T follicular helper cell (primary cell): ENCODE measurements around the gene SLC9C2.
"Not testable (repeated sequence)": the region's sequence is repeated elsewhere in the genome, so short reads cannot be mapped to it uniquely, and the experiment has no call there.

Experiments used
- DNase-seq: peaks from one replicate; pipeline ENCODE4 v3.0.0-alpha.2; 2020; ENCODE audit warnings: low read depth

Gene SLC9C2

DNA sequence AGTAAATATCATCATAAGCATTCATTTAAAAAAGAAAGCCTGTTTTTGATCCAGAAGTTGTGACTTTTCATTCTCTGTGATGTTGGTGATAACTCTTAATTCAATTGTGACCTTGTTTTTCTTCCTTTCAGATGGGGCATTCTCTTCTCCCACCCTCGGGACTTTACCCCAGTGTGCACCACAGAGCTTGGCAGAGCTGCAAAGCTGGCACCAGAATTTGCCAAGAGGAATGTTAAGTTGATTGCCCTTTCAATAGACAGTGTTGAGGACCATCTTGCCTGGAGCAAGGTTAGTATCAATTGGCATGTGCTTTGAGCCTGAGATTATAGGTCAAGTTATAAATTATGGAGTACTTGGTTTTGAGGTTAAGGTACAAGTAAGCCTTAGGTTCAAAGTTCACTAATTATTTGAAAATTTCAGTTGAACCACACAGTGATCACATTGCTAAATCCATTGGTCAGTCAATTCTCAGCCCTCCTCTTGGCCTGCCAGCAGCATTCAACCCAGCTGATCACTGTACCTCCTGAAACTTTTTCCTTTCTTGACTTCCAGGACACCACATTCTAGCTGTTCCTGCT lies 121.6 kb downstream of the SLC9C2 start:
- no peak for DNase-seq

DNA sequence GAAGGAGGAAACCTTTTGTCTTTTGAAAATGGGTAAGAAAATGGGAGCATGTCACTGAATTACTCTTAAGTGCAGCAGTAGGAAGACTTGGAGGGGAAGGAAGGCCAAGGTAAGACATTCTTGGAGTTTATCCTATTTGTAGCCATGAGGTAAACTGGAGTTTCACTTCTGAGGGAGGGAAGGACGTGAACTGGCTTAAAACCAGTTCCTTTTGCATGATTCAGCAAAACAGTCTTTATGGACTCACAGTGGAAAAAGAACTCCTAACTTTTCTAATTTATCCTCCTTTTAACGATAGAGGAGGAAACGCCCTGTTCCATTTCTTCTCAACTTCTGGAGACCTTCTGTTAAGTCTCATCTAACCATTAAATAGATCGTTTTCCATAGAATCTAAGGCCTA lies 123.2 kb downstream of the SLC9C2 start:
- DNase-seq: no peak

DNA sequence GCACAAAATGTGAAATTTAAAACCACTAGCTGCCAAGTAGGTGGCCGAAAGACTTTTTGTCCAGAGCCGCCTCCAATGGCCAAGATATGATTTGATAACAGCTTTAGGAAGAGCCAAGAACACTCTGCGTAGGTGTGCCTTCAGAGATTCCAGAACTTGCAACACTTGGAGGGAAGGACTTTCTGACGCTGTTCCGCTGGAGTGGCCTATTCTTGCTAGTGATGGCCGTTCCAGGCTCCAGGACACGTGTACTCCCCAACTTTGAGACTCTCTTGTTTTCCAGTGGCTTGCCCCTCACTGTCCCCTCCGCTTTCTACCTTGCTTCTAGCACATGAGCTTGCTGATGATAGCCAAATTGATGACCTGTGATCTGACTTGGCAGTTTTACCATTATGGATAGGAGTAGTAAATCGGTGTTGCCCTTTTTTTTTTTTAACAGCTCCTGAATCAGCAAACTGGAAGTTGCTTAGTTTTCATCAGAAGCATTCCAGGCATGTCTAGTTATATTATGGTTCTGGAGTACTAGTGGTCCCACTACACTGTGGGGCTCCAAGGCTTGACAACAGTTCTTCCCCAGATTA lies 124.7 kb downstream of the SLC9C2 start:
- DNase-seq: no peak

DNA sequence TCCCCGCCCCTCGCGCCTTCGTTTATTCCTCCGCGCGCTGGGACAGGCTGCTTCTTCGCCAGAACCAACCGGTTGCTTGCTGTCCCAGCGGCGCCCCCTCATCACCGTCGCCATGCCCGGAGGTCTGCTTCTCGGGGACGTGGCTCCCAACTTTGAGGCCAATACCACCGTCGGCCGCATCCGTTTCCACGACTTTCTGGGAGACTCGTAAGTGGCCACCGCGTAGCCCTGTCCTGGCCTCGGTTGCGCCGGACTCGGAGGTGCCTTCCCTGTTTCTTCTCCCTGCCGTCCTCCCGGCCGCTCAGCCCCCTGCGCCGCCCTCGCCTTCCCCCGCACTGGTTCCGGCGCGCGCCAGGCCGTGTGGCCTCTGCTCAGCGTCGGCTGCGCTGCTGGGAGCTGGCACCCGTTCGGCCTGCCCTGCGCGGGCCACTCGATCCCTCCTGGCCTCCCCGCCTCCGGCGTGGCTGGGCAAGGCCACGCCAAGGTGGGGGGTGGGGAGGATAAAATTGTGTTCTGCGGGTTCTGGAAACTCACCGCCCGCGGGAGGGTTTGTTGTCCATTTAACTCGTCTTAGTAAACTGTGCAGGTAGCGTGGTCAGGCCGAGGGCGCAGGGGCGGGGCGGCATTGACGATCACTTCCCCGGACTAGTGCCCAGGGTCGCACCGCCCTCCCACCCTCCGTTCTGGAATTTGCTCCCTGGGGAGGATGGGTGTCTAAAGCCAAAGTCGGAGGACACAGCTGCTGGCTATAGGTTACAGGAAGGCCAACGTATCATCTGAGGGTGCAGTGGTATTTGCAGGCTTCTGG lies 125.4 kb downstream of the SLC9C2 start, which contains the start of gene PRDX6:
TSS of gene PRDX6 (plus strand) at position 50 of the 808 bp plus-strand sequence. CDS start at position 113, 63 bp downstream.
- DNase-seq: peak; percentile 80

DNA sequence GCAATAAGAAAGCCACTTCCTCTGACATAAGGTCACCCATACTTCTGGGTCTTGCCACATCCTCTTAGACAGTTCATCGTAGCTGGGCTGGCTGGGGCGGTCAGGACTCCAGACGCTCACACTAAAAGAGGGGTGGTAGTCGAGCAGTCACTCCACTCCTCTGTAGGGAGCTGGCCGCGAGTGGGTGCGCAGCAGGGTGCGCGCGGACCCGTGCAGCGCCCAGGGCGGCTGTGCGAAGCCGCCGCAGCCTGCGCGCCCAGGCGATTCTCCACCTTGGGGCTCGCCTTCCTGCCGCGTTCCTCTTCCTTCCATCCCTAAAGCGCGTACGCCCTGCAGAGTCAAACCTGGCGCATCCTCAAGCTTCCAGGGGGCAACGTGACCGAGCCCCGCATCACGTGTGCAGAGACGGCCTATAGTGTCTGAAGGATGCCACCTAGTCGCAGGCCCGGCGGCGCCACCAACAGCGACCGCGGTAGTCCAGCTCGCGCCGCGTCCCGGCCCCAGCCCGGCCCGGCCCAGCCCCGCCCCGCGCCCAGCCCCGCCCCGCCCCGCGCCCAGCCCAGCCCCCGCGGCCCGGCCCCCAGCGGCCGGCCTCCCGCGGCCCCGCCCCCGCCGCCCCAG lies 126.1 kb downstream of the SLC9C2 start:
- DNase-seq: peak; percentile 38

DNA sequence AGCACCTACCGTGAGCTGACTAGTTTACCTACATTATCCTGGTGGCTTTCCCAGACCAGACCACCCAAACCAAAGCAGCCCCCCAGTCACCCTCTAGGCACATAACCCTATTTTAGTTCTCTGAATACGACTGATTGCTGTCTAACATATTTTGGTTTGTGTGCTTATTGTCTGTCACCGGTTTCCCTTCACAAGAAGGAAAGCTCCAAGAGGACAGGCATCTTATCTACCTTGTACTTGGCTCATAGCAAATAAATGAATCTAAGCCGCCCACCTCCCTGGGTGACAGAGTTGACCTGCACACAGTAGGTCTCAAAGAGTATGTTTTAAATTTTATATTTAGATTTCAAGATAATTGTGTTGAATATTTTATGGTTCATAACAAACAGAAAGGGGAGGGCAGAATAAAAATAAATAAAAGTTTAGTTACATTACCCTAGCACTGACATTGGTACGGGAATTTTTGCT lies 126.6 kb downstream of the SLC9C2 start:
- DNase-seq: no peak

DNA sequence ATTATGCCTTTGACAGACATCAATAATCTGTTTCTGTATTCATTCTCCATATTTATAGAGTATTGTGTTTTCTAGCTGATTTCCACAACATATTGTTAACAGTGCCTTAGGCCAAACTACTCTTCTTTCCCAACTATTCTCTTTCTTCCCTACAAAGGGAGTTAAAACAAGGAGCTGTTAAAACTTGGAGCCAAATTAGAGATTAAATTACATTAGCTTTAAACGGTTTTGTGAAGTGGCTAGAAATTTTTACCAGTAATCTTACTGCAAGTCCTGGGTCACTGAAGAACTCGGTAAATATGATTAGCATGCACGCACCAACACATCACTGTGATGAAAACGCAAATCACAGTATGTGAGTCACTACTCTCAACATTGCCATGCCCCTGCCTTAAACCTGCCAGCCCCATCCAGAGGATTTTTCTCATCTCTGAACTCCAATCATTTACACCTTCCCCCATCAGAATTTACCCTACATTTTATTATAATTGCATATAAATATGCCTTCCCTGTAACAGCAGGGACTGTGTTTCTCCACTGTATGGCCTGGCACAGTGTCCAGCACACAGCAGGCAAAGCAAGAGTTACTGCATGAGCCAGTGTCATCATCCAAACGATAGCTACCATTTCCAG lies 127.2 kb downstream of the SLC9C2 start:
- DNase-seq: no peak

DNA sequence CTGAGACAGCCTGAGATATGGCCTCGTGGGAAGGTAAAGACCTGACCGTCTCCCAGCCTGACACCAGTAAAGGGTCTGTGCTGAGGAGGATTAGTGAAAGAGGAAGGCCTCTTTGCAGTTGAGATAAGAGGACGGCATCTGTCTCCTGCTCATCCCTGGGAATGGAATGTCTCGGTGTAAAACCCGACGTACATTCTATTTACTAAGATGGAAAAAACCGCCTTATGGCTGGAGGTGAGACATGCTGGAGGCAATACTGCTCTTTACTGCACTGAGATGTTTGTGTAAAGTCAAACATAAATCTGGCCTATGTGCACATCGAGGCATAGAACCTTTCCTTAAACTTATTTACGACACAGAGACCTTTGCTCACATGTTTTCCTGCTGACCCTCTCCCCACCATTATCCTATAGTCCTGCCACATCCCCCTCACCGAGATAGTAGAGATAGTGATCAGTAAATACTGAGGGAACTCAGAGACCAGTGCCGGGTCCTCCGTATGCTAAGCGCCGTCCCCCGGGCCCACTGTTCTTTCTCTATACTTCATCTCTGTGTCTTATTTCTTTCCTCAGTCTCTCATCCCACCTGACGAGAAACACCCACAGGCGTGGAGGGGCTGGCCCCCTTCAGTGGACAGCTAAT lies 128.0 kb downstream of the SLC9C2 start:
- not testable (repeated sequence) for DNase-seq

DNA sequence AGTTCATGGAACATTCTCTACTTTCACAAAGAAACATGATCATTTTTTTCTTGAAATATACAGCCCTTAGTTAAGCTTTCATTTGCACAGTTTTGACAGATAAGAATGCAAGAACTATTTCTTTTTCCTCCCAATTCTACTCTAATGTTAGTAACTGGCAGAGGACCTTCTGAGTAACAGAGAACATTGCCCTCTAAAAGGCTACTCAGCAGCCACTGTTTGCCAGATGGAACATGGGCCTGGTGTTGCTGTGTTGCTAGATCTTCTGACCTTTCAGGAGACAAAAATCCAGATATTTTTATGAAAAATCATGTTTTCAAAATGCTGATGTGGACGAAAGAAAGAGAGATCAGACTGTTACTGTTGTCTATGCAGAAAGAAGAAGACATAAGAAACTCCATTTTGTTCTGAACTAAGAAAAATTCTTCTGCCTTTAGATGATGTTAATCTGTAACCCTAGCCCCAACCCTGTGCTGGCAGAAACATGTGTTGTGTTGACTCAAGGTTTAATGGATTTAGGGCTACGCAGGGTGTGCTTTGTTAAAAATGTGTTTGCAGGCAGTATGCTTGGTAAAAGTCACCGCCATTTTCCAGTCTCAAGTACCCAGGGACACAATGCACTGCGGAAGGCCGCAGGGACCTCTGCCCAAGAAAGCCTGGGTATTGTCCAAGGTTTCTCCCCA lies 128.6 kb downstream of the SLC9C2 start:
- DNase-seq: no peak

DNA sequence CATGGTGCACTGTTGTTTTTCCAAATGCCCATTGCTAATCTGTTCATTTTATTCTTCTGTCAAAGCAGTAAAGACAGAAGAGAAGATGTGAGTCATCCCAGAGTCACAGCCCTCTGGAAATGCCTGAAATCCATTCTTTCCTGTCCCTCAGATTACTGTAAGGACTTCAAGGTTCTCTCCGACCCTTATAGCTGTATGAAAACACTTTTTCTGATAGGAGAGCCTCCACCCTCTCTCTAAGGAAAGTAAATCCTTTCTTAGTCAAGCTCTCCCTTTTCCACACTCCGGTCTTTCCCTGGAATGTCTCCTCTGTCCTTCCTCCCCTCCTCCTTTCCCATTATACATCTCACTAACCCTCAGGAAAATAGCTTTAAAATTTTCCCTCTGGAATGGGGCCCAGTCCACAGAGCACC lies 129.3 kb downstream of the SLC9C2 start:
- no peak for DNase-seq

DNA sequence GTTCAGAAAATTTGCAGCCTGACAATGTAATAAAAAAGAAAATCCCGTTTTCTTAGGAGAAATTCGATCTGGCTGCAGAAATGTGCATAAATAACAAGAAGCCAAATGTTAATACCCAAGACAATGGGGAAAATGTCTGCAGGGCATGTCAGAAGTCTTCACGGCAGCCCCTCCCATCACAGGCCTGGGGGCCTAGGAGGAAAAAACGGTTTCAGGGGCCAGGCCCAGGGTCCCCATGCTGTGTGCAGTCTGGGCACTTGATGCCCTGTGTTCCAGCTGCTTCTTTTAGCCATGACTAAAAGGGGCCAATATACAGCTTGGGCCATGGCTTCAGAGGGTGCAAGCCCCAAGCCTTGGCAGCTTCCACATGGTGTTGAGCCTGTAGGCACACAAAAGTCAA lies 132.3 kb downstream of the SLC9C2 start:
- no peak for DNase-seq

DNA sequence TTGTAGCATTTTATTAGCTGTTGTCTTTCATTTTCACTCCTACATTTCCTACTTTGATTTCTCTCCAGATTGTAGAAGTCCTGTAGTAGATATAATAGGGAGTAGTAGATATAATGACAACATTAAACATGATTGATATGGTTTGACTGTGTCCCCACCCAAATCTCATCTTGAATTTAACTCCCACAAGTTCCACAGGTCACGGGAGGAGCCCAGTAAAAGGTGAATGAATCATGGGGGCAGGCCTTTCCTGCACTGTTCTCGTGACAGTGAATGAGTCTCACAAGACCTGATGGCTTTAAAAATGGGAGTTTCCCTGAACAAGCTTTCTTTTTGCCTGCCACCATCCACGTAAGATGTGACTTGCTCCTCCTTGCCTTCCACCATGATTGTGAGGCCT lies 133.2 kb downstream of the SLC9C2 start:
- DNase-seq: no peak

DNA sequence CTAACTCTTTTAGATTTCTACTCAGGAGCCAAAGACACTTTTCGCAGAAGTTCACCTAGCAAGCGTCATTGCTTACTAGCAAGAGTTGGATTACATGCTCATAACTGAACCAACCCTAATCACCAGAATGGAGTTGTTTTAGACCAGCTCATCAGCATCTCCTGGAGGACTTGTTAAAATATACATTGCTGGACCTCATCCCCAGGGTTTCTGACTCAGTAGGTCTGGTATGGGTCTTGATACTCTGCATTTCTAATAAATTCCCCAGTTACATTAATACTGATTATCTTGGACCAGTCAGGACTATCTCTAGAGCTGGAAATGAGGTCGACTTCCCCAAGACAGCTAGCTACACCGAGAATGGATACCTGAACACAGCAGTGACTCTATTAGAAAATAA lies 135.4 kb downstream of the SLC9C2 start:
- DNase-seq: no peak

DNA sequence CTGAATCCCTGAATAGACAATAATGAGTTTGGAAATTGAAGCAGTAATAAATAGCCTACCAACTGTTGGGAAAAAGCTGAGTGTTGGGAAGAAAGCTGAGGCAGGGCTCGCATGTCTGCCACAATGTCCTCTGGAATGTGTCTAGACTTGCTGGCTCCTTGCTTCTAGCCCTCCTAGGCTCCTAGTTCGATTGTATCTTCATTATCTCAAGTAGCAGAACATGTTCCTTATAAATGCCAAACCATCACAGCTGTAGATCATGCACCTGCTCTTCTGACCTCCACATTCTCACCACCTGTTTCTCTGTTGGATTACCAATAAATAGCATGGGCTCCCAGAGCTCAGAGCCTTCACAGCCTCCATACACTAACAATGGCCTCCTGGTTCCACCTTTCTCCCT lies 138.7 kb downstream of the SLC9C2 start:
- DNase-seq: not testable (repeated sequence)

DNA sequence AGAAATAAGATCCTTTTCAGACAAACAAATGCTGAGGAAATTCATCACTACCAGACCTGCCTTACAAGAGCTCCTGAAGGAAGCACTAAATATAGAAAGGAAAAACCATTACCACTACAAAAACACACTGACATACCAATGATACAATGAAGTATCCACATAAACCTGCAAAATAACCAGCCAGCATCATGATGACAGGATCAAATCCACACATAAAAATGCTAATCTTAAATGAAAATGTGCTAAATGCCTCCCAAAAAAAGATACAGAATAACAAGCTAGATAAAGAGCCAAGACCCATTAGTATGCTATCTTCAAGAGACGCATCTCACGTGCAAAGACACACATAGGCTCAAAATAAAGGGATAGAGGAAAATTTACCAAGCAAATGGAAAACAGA lies 140.2 kb downstream of the SLC9C2 start:
- DNase-seq: not testable (repeated sequence)

DNA sequence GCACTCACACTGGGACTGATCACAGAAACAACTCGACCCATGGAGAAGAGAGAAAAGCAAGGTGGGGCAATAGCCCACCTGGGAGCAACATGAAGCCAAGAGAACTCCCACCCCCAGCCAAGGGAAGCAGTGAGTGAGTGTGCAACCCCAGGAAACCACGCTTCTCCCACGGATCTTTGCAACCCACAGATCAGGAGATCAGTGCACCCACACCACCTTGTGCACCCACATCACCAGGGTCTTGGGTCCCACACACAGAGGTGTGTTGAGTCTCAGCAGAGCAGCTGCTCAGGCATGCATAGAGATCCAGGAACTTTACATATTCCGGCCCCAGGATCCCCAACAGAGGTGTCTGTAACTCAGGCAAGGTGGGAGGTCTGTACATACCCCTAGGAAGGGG lies 143.0 kb downstream of the SLC9C2 start:
- DNase-seq: no peak

DNA sequence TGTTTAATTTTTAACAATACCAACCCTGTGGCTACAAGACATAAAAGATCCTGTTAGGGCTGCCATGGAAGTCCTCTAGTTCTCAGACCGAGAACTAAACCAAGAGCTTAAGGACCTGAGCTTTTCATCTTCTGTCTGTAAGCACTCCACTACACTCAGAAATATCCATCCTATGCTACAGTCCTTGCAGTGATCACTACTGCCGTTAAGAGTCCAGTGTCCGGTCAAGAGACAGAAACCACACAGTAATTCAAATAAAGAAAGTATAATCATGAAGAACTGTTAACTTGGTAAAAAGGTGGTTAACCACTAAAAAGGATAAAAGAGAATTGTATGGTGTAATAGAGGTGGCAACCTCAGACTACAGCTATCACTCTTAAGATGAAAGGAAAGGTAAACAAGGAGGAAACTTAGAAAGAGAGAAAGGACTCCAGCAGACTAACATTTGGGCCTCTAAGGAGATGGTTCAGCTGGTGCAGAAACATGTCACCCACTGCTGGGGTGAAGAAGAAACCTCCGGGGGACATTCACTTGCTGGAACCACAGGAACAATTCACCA lies 147.8 kb downstream of the SLC9C2 start:
- DNase-seq: no peak

DNA sequence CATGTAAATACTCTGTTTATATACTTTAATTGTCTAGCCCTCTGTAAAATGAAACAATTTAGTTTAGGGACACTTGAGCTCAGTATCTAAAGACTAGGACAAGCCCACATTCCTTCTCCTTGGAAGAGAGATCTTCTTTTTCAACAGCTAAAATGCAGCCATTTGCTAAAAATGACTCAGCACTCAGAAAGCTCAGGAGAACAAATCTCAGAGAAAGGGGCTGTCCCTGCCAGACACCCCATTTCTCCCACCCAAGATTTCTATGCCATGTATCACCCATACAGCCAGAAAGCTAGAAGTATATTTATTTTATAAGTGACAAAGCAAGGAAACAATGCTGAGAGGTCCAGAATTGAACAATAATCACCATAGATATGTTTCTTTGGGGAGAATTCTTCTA lies 148.9 kb downstream of the SLC9C2 start:
- no peak for DNase-seq

DNA sequence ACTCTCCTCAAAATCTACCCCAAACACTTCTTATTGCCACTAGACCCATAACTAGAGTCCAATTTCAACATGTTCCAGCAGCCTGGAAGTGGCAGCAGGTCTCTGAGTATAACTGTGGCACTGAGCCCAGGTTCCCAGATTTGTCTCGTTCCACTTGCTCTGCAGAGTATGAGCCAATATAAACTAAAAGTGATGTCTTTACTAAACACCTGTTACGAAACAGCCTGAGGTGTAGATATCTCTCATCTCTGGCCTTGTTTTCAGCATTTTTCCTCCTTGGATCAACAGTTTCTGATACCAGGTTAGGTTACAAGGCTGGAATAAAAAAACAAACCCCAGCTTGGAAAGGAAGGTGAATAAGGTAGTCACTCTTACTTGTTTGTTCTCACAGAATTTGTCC lies 150.9 kb downstream of the SLC9C2 start:
- no peak for DNase-seq
